SU-DHL-6 (cell line): ENCODE measurements around the gene THSD4.

Source experiments
- EZH2phosphoT487 ChIP-seq: fragments of 200-600 bp; sonication (generic), shearing (Covaris generic); conservative IDR thresholded peaks from 2 replicates; pipeline ENCODE4 v1.6.1; 2018; ENCODE audit warnings: mild to moderate bottlenecking, antibody characterized with exemption, low read length, moderate library complexity, mixed read lengths
- TF ChIP-seq, protein P1 (sequence below): fragments of 200-600 bp; sonication (generic); IDR thresholded peaks from one replicate; pipeline ENCODE4 v1.5.1; 2017; ENCODE audit warnings: antibody characterized with exemption, mild to moderate bottlenecking, low read length, moderate library complexity; ENCODE audit not compliant: insufficient read depth, poor library complexity, severe bottlenecking

DNA sequence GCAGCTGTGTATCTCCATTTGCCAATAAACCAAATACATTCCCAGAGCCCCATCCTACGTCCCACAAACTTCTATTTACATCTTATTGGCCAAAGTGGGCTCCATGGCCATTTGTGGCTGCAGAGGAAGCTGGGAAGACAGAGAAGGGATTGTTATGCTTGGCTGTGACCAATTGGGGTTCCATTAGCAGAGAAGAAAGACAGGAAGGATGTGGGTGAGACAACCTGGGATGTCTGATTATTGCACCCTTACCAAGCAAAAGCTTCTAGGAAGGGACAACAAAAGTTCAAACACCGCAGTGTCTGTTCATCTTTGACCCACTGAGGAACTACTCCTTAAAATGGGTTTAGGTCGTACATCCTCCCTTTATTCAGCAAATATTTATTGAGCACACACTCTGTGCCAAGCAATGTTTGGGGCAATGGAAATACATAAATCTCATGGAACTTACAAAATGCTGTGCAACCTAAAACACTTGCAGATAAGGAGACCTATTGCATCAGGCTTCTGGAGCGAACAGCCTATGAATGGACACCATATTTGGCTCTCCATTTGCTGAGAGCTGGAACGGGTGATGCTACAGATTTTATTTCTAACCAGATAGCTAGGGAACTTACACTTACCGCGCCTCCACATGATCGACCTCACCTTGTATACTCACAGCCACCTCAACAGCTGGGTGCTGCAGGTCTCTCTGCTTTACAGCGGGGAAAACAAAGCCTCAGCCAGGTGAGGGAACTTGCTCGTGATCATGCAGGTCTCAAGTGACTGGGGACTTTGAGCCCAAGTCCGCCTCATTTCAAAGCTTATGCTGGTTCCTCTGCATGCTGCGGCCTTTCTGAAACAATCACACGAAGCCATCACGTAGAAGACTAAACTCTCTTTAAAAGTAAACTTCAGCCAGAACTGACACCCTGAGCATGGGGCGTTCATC is 673.6 kb downstream of the THSD4 start:
- TF ChIP-seq, protein P1, sequence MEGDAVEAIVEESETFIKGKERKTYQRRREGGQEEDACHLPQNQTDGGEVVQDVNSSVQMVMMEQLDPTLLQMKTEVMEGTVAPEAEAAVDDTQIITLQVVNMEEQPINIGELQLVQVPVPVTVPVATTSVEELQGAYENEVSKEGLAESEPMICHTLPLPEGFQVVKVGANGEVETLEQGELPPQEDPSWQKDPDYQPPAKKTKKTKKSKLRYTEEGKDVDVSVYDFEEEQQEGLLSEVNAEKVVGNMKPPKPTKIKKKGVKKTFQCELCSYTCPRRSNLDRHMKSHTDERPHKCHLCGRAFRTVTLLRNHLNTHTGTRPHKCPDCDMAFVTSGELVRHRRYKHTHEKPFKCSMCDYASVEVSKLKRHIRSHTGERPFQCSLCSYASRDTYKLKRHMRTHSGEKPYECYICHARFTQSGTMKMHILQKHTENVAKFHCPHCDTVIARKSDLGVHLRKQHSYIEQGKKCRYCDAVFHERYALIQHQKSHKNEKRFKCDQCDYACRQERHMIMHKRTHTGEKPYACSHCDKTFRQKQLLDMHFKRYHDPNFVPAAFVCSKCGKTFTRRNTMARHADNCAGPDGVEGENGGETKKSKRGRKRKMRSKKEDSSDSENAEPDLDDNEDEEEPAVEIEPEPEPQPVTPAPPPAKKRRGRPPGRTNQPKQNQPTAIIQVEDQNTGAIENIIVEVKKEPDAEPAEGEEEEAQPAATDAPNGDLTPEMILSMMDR, result no peak
- TF ChIP-seq EZH2phosphoT487, result no peak
